Fibroblast of lung (primary cell): Measurements from ENCODE around the gene KPNA5.

Source experiments
- CTCF ChIP-seq, 2 donors: IDR thresholded peaks in 1 of 2; conservative IDR thresholded peaks in 1 of 2; 1 replicate in 1 of 2; 2 replicates in 1 of 2; pipeline ENCODE4 v1.5.1; 2011 to 2012; ENCODE audit warnings: low read length in 2 of 2, control low read depth in 1 of 2, inconsistent platforms in 1 of 2, low read depth in 1 of 2, mild to moderate bottlenecking in 1 of 2
- EZH2 ChIP-seq: IDR thresholded peaks from 2 replicates; pipeline ENCODE4 v1.5.1; 2012; ENCODE audit warnings: low read length, control low read depth, mild to moderate bottlenecking; ENCODE audit errors: missing control alignments

- no peak for TF ChIP-seq CTCF (conservative IDR thresholded peaks at IDR 0.05 in 1 of 2, IDR thresholded peaks at IDR 0.05 in 1 of 2; ENCODE audit: low read depth in 1 of 2, low read length in 2 of 2)
- no peak for TF ChIP-seq EZH2
These were observed 32.9 kb upstream of the KPNA5 start for GRCh38 chr6:116648156-116648555.
